GM08714 (cell line): ENCODE results near the gene CDC42BPG.
A peak's percentile ranks its signal among the peaks of the same experiment; 100 is the strongest.

ENCODE experiments used
- H3K4me3 ChIP-seq: fragments of 200-500 bp; sonication (Bioruptor generic); 2 replicates; pipeline ENCODE4 v1.5.1; 2014; ENCODE audit warnings: mild to moderate bottlenecking, low read length, inconsistent platforms
- ZNF274 ChIP-seq: IDR thresholded peaks from 2 replicates; pipeline ENCODE4 v1.6.1; 2012; ENCODE audit warnings: mild to moderate bottlenecking, low read depth, low read length

Gene CDC42BPG

DNA sequence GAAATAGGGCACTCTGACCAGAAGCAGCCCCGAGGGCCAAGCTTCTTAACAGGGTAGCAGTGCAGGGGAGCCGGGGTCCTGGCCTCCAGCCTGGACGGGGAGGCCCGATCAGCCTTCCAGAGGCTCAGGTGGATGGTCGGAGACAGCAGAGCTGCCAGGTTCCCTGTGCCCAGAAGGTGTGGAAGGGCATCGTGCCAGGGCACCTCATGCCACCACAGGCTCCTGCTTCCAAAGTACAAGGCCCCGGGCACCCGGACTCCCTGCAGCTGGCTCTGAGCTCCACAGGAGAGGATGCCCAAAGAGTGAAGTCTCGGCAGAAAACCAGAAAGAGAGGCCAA, 19.7 kb upstream of the CDC42BPG start:
- TF ChIP-seq ZNF274, result no peak
- H3K4me3 ChIP-seq, result peak overlapping the region; percentile 10; the same call in 1 of the 2 replicates

DNA sequence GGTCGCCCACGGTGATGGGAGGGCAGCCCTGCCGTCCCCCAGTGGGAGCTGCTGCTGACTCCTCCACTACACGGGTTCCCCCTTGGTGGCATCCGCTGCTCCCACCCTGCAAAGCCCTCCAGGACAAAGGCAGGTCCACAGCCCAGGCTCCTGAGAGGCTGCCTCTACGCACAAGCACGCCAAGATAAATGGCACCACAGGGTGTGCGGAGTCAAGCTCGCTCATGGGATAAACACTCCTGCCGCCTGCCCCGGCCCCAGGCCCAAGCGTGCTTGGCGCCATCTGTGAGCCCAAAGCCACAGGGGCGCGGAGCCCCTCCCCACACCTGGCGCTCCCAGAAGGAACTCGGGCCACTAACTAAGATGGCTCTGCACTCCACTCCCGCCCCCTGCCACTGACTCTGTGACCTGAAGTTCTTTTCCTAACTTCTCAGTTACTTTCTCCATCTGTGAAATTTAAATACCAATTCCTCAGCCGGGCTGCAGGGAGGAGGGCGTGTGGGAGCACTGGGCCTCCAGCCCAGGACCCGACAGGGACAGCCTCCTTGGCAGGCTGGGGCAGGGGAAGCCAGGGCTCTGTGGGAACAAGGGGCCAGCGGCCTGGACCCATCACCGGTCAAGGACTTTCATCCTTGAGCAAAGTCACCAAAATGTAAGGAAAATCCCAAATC, 19.1 kb upstream of the CDC42BPG start:
- H3K4me3 ChIP-seq, result no peak overlapping the region; the same call in 1 of the 2 replicates
- TF ChIP-seq ZNF274, result no peak

DNA sequence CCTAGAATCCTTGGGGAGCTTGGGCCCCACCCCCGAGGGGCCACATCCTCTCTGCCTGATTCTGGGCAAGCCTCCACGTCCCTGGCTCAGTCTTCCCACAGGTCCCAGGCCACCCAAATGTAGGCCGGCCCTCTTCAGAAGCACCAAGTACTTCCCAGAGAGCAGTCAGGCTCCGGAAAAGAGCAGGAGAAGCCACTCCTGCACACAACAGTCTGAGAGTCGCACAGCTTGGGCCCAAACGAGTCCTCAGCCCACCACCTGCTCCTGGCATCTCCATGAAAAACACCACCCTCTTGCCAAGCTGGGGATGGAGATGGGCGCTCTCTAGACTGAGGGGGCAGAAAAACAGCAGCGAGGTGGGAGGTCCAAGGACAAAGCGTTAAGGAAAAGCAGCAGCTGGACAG, 18.5 kb upstream of the CDC42BPG start:
- H3K4me3 ChIP-seq, result no peak overlapping the region
- TF ChIP-seq ZNF274, result no peak

DNA sequence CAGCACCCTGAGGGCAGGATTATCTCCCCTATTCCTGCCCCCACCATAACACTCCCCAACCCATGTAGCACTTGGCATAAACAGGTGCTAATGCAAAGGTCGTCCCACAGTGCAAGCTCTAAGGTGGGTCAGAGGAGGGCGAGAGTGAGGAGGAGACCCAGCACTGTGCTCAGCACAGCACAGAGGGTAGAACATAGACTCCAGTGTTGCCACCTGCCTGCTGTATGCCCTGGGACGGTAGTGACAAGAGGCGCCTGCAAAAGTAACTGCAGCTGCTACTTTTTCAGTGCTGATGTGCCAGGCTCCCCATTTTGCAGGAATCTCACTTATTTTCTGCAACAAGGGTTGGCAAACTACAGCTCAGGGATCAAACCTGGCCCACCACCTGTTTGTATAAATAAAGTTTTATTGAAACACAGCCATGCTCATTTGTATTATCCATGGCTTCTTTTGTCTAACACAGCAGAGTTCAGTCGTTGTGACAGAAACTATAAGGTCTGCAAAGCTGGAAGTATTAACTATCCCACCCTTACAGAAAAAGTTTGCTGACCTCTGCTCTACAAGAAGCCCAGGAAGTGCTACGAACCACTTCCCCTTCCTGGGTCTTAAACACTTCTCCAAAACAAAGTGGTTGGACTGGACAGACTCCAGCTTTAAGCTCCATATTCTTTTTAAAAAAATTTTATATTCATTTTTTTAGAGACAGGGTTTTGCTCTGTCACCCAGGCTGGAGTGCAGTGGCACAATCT, 16.9 kb upstream of the CDC42BPG start:
- no peak for TF ChIP-seq ZNF274
- no peak overlapping the region for H3K4me3 ChIP-seq

DNA sequence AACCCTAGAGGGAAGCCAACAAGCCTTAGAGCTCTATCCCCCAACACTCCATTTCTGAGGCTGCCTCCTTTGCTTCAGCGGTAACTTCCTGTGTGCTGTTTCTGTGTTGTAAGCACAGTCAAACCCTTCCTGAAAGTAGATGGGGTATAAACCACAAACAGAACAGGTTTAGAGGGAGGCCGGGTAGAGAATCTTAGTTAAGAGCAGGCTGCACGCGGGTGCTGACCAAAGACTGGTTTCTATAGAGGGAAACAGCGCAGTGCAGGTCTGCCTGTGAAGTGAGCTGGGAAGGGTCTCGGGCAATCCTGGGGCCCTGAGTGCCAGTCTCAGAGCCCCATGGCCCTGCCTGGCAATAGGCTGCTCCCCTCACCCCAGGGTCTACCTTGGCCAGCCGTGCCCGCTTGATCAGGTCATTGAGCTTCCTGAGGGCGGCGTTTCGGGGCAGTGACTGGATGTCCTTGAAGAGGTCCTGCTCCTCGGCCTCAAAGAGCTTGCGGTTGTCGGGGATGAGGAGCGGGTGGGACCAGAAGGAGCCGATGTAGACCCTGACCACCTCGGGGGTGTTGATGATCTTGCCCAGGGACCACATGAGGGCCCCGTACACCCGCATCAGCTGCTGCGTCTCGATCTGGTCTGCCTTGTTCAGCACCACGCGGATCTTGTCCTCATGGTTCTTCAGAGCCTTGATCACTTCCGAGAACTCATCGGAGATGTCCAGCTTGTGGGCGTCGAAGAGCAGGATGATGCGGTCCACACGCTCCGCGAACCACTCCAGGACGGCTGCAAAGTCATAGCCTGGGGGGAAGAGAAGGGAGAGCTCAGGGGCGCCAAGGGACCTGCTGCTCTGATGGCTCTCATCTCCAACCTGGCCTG, 15.3 kb upstream of the CDC42BPG start:
- H3K4me3 ChIP-seq, result peak overlapping the region; percentile 4; the same call in 1 of the 2 replicates
- TF ChIP-seq ZNF274, result no peak

DNA sequence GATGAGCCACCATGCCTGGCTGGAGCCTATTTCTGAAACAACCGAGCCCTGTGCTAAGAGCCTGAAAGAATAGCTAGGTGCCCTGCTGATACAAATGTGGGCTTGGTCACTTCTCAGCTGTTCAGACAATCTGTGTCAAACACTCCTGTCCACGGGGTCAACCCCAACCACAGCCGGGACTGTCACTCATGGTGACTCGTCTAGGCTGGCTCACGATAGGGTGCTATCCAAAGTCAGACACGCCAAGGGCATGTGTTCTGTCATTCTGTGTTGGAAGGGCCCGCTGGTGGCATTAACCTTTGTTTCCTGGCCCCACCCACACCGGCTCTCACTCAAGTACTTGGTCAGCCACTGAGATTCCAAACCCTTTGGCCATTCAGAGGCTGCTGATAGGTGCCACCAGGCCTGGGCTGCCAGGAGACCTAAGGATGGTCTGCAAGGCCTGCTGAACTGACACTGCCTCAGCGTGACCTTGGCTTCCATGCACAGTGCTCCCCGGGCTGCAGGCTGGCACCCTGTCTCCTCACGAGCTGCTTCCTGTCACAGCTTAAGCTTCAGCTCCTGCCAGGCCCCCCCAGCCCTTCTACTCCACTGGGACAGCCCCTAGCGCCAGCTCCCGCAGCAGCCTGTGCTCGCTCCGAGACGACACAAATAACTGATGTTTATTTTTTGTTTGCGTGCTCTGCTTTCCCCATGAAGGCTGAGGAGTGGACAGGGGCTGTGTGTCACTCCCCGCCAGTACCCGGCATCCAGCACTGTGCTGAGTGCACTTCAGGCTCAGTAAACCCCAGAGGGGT, 14.2 kb upstream of the CDC42BPG start:
- H3K4me3 ChIP-seq, result peak overlapping the region; percentile 7; the same call in 1 of the 2 replicates
- TF ChIP-seq ZNF274, result no peak

DNA sequence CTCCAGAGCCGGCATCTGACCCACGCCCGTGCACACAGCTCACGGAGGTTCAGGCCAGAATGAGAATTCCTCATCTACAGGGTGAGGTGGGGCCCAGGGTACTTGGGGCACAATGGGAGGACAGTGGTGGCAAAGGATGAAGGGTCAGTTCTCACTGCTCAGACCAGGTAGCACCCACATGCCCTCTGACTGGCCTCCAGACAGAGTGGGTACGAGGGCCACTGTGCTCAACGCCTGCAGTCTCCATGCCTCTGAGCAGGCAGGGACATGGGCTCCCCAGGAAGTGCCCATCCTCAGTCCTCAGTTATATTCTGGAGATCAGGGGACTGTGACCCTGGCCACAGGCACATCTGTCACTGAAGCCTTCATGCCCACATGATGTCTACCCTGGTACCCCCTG, 13.0 kb upstream of the CDC42BPG start:
- H3K4me3 ChIP-seq, result no peak overlapping the region
- TF ChIP-seq ZNF274, result no peak

DNA sequence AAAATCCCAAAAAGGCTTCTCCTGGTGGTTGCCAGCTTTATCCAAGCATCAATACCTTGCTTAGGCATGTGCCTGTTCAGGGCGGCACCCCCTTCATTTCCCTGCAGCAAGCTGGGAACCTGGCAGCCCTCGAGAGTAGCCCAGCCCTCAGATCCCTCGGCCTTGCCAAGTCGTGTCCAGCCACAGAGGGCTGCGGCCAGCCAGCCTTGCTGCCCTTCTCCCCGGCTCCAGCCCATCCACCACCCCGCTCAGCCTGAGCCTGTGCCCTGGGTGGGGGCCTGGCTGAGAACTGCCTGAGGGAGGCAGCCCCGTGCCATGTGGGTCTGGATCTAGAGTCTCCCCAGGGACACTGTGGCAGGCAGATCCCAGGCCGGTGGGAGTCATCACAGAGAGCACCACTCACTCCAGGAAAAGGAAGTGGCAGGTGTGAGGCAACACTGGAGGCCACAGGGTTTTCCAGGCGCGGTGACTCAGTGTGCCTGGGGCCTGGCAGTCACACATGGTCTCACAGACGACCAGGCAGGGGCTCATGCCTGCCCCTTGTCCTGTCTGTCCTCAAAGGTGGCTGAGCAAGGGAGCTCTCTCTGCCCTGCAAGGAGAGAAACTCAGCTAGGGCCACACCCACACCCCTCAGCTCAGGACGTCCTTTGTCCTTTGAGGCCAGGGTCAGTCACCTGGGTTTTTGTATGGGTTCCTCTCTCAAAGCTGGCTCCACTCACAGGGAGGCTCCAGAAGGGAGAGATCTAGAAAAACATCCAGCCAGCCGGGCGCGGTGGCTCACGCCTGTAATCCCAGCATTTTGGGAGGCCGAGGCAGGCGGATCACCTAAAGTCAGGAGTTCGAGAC, 12.2 kb upstream of the CDC42BPG start:
- no peak for TF ChIP-seq ZNF274
- no peak overlapping the region for H3K4me3 ChIP-seq

DNA sequence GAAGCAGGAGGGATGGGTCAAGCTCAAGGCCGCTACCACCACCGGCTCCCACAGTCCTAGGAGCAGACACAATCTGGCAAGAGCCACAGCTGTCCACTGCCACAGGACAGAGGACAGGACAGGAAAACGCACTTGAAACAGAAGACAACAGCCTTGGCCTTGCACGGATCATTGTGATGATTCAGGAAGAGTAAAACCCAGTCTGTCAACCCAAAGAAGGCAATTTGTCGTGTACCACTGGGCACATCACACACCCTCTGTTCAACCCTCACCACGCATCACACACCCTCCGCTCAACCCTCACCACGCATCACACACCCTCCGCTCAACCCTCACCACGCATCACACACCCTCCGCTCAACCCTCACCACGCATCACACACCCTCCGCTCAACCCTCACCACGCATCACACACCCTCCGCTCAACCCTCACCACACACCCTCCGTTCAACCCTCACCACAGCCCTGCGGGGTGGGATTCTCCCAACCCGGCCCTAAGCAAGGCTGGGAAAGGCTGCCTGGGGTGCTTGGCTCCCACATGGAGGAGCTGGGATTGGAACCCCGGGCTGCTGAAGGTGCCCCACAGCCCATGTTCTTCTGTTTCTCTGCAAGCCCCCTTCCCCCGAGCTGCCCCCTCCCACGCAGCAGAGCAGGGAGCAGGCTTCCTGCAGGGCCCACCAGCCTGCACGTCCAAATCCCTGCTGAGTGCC, 11.3 kb upstream of the CDC42BPG start:
- no peak for TF ChIP-seq ZNF274
- no peak overlapping the region for H3K4me3 ChIP-seq

DNA sequence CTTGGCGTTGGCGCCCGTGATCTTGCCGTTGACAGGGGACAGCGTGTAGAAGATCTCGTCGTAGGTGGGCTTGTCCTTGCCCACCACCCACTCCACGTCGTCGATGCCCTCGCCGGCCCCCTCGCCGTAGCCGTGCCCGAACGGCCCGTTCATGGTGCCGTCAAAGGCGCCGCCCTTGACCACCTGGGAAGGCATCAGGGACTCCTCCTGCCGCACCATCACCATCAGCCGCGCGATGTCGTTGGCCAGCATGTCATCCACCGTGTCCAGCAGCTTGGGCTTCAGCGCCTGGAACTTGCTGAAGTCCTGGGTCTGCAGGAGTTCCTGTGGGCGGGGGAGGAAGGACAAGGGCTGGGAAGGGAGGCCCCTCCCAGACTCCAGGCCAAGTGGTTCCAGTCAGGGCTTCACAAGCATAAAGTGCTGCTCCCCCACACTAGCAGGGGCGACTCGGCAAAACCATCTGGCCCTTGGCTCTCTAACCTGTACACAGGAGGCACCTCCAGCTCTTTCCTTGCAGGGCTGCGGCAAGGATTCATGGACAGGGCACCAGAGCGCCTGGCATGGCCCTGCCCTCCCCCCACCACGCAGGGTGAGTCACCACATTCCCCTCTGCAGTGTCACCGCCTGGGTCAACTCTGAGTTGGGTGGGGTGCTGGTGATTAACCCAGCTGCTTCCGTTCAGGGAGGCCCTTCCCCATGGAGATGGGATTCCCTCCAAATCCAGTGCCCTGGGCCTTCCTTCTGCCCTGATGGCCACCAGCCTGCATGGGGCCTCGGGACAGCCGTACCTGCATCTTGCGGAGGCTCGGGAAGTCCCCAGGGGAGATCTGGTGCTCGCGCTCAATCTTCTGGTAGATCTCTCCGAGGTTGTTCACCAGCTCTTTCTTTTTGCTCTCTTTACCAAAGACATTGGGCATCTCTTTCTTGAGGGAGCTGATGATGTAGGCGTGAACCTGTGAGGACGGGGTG, 10.4 kb upstream of the CDC42BPG start:
- H3K4me3 ChIP-seq, result no peak overlapping the region
- no peak for TF ChIP-seq ZNF274

DNA sequence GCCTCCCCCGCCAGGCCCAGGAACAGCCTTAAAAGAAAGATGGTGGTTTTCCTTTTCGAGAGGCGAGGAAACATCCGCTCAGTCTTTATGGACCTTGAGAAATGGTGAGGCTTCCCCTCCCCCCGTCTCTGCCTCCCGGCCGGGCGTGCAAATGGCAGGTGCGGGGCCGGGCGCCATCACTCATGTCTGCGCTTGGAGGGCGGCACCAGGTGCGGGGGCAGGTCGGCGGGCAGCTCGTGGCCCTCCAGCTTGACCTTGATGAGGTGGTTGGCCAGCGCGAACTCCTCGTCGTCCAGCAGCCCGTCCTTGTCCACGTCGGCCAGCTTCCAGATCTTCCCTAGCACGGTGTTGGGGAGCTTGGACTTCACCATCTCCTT, 9.7 kb upstream of the CDC42BPG start:
- H3K4me3 ChIP-seq, result no peak overlapping the region
- TF ChIP-seq ZNF274, result no peak
